ENCODE data around the gene NBAS. TPM values are rescaled to one million over a fixed set of nuclear protein-coding genes. Genes with fewer than 3 reads are reported as not detected.

NBAS gene
- polyA plus RNA-seq, 1 donor from 2014 or later: 31.9 TPM

DNA sequence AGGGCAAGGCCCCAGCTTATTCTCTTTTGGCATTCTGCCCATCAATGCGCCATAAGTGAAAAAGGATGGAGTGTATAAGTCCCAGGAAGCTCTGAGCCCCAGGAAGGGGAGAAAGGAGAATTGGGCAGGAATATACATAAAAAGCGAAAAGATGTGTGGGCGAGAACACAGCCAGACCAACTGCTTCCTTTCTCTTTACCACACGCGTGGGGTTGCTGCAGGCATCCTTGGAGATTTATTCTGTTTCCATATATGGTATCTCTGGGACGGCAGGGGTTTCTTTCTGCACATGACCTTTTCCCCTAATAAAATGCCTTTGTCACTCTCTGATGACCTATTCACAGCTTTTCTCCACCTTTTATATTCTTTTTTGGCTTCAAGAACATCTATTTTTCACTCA lies 440.5 kb downstream of the NBAS start:
- TF ChIP-seq TAF1 (IDR thresholded peaks at IDR 0.05; ENCODE audit: low read depth) (no peak), EZH2 (IDR thresholded peaks at IDR 0.05; ENCODE audit: borderline replicate concordance, insufficient read depth, low read length, poor library complexity, severe bottlenecking) (no peak), CTCF (IDR thresholded peaks at IDR 0.05; ENCODE audit: poor library complexity, severe bottlenecking) (no peak), SMC3 (conservative IDR thresholded peaks at IDR 0.05; ENCODE audit: poor library complexity) (no peak), POLR2AphosphoS5 (IDR thresholded peaks at IDR 0.05) (no peak), REST (IDR thresholded peaks at IDR 0.05; ENCODE audit: borderline replicate concordance) (no peak), EP300 (conservative IDR thresholded peaks at IDR 0.05; ENCODE audit: poor library complexity, severe bottlenecking) (no peak)

DNA sequence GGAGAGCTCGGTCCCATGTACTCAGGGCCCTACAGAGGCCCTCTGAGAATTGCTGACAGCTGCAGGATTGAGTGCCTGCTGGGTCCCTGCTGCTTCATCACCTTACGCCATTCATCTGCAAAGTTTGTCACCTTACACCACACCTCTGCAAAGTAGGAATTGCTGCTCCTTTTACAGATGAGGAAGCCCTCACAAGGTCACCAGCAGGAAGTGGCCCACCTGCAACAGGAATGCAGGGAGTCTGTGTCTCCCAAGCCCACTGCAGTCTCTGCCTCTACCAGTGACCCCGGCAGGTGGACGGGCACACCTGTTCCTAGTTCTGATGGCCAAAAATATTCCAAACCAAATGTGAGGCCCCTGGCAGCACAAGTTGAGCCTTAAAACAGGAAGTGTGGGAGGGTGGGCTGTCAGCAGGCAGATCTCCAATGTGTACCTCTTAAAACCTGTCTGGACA lies 441.4 kb downstream of the NBAS start:
- H4K20me1 ChIP-seq (ENCODE audit: insufficient read depth): no peaks in the 10 kb centered on the region
- no peak overlapping the region for H3K9ac ChIP-seq (ENCODE audit: low read length)
- H3K4me3 ChIP-seq (ENCODE audit: low read length): no peak overlapping the region
- no peak overlapping the region for H2AFZ ChIP-seq (ENCODE audit: low read depth, low read length)
- TF ChIP-seq TAF1 (IDR thresholded peaks at IDR 0.05; ENCODE audit: low read depth) (no peak), MXI1 (conservative IDR thresholded peaks at IDR 0.05; ENCODE audit: poor library complexity, severe bottlenecking) (no peak), REST (IDR thresholded peaks at IDR 0.05; ENCODE audit: borderline replicate concordance) (no peak), POLR2AphosphoS5 (IDR thresholded peaks at IDR 0.05) (no peak), SMC3 (conservative IDR thresholded peaks at IDR 0.05; ENCODE audit: poor library complexity) (no peak), EP300 (conservative IDR thresholded peaks at IDR 0.05; ENCODE audit: poor library complexity, severe bottlenecking) (no peak), EZH2 (IDR thresholded peaks at IDR 0.05; ENCODE audit: borderline replicate concordance, insufficient read depth, low read length, poor library complexity, severe bottlenecking) (no peak), RAD21 (conservative IDR thresholded peaks at IDR 0.05) (no peak), CTCF (IDR thresholded peaks at IDR 0.05; ENCODE audit: poor library complexity, severe bottlenecking) (no peak)
- no peaks in the 10 kb centered on the region for H3F3A ChIP-seq (ENCODE audit: insufficient read depth, low read length, poor library complexity, severe bottlenecking)
- H3K4me2 ChIP-seq (ENCODE audit: low read length): no peak overlapping the region
- H3K36me3 ChIP-seq (ENCODE audit: insufficient read depth, low read length): no peaks in the 10 kb centered on the region
- H3K9me2 ChIP-seq (ENCODE audit: insufficient read depth, low read length): no peaks in the 10 kb centered on the region
- H3K79me2 ChIP-seq (replicated peaks; ENCODE audit: insufficient read depth, low read length): no peaks in the 10 kb centered on the region
- H3K27ac ChIP-seq (ENCODE audit: low read length): no peak overlapping the region
- no peaks in the 10 kb centered on the region for H3K9me3 ChIP-seq (ENCODE audit: low read length)
- H3K27me3 ChIP-seq (ENCODE audit: insufficient read depth, low read depth, low read length): no peaks in the 10 kb centered on the region

More for the DNA sequence above, 440.5 kb downstream of the NBAS start:
- Histone ChIP-seq H3K4me3 (ENCODE audit: low read length) (no peak overlapping the region), H3K9me2 (ENCODE audit: insufficient read depth, low read length) (no peaks in the 10 kb centered on the region), H2AFZ (ENCODE audit: low read depth, low read length) (no peak overlapping the region), H3K9me3 (ENCODE audit: low read length) (no peaks in the 10 kb centered on the region), H3K27ac (ENCODE audit: low read length) (no peak overlapping the region), H3K36me3 (ENCODE audit: insufficient read depth, low read length) (no peaks in the 10 kb centered on the region), H3K4me2 (ENCODE audit: low read length) (no peak overlapping the region), H3K27me3 (ENCODE audit: insufficient read depth, low read depth, low read length) (no peaks in the 10 kb centered on the region), H3K9ac (ENCODE audit: low read length) (no peak overlapping the region), H3K79me2 (replicated peaks; ENCODE audit: insufficient read depth, low read length) (no peaks in the 10 kb centered on the region), H4K20me1 (ENCODE audit: insufficient read depth) (no peaks in the 10 kb centered on the region), H3F3A (ENCODE audit: insufficient read depth, low read length, poor library complexity, severe bottlenecking) (no peaks in the 10 kb centered on the region)

Data from neural cell (in vitro differentiated cells).